ENCODE data around the gene EPB41L4B. TPM values are rescaled to one million over a fixed set of nuclear protein-coding genes. Genes with fewer than 3 reads are reported as not detected.

The EPB41L4B gene
- total and polyA plus RNA-seq, 2 donors from 2014 or later: 6.5 to 7.7 TPM

DNA sequence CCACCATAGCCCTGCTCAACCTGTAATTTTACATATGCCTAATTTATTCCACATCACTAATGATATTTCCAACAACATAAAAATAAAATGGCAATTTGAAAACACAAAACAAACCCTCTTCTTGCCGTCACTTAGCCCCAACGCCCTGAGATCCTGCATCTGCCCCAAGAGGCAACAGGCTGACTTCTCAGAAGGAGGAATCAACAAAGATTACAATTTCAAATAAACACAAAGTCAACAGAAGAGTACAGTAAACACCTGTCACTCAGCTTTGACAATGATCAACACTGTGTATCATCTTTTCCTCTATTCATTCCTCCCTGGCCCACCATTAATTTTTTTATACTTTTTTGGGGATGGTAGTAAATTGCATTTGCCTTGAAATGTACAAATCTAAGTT lies 19.8 kb downstream of the EPB41L4B start:
- no peak for DNase-seq
- TF ChIP-seq, protein P1, sequence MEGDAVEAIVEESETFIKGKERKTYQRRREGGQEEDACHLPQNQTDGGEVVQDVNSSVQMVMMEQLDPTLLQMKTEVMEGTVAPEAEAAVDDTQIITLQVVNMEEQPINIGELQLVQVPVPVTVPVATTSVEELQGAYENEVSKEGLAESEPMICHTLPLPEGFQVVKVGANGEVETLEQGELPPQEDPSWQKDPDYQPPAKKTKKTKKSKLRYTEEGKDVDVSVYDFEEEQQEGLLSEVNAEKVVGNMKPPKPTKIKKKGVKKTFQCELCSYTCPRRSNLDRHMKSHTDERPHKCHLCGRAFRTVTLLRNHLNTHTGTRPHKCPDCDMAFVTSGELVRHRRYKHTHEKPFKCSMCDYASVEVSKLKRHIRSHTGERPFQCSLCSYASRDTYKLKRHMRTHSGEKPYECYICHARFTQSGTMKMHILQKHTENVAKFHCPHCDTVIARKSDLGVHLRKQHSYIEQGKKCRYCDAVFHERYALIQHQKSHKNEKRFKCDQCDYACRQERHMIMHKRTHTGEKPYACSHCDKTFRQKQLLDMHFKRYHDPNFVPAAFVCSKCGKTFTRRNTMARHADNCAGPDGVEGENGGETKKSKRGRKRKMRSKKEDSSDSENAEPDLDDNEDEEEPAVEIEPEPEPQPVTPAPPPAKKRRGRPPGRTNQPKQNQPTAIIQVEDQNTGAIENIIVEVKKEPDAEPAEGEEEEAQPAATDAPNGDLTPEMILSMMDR (IDR thresholded peaks at IDR 0.05; ENCODE audit: borderline replicate concordance, extremely low read depth, insufficient read depth): no peak
- FAIRE-seq: no peak
- H3K27ac ChIP-seq (ENCODE audit: low read depth in 2 of 2, low read length in 2 of 2): no peak overlapping the region
- intact Hi-C loops (cut with DNase I): no loop called here
- no peak overlapping the region for H3K9ac ChIP-seq (ENCODE audit: low read length in 3 of 3)
- no peaks in the 10 kb centered on the region for H3K36me3 ChIP-seq (ENCODE audit: control insufficient read depth in 2 of 3, insufficient read depth in 3 of 3, low read length in 3 of 3)
- no peak overlapping the region for H3K4me3 ChIP-seq (ENCODE audit: low read length in 3 of 3)
- peaks cover 0 to 6% (median 2%) of the 10 kb centered on the region in 3 donors for H3K4me1 ChIP-seq (ENCODE audit: control insufficient read depth in 2 of 3, insufficient read depth in 2 of 3, low read depth in 1 of 3, low read length in 3 of 3)
- H3K27me3 ChIP-seq (ENCODE audit: control insufficient read depth, insufficient read depth, low read length): no peaks in the 10 kb centered on the region
- no peaks in the 10 kb centered on the region for H3K9me3 ChIP-seq (ENCODE audit: control insufficient read depth in 2 of 3, insufficient read depth in 1 of 3, low read length in 3 of 3)

DNA sequence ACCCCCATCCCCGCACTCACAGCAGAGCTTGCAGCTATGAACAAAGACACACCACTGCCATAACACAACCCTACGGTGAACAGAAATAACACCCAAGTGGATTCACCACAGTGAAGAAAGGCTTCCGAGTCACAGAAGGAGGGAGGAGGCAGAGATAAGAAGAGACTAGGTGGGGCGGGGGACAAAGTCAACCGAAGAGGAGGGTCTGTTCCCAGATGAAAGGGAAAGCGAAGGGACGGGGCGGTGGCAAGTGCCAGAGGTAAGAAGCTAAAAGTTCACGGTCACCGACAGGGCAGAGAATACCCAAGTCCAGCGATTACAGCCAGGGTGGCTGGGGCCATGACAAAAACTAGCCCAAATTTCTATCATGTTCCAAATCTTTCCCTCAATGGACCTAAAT lies 21.0 kb downstream of the EPB41L4B start:
- no peak overlapping the region for H3K27ac ChIP-seq (ENCODE audit: low read depth in 2 of 2, low read length in 2 of 2)
- no peaks in the 10 kb centered on the region for H3K9me3 ChIP-seq (ENCODE audit: control insufficient read depth in 2 of 3, insufficient read depth in 1 of 3, low read length in 3 of 3)
- intact Hi-C loops (cut with DNase I): no loop called here
- DNase-seq (no peak), FAIRE-seq (no peak)
- no peak overlapping the region for H3K9ac ChIP-seq (ENCODE audit: low read length in 3 of 3)
- no peaks in the 10 kb centered on the region for H3K27me3 ChIP-seq (ENCODE audit: control insufficient read depth, insufficient read depth, low read length)
- peaks cover 0 to 8% (median 3%) of the 10 kb centered on the region in 3 donors for H3K4me1 ChIP-seq (ENCODE audit: control insufficient read depth in 2 of 3, insufficient read depth in 2 of 3, low read depth in 1 of 3, low read length in 3 of 3)
- TF ChIP-seq, protein P1 (IDR thresholded peaks at IDR 0.05; ENCODE audit: borderline replicate concordance, extremely low read depth, insufficient read depth): no peak
- H3K4me3 ChIP-seq (ENCODE audit: low read length in 3 of 3): no peak overlapping the region
- H3K36me3 ChIP-seq (ENCODE audit: control insufficient read depth in 2 of 3, insufficient read depth in 3 of 3, low read length in 3 of 3): no peaks in the 10 kb centered on the region

DNA sequence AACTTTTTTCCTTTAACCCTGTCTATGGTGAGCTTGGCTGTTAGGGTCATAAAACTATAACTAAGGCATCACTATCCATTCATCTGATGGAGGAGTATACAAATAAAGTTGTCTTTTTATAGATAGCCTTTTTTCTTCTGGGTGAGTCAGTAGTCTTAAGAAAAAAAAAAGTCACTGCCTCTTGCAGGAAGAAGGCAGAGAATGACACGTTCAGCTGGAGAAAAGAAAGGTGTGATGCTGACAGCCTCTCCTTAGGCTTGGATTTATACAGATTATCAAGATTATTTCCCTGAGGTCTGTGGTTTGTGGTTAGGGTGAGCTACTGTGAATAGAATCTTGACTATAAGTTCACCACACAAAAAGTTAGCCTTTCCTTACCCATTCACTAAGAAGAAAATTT lies 23.0 kb downstream of the EPB41L4B start:
- intact Hi-C loops (cut with DNase I): no loop called here
- H3K4me3 ChIP-seq (ENCODE audit: low read length in 3 of 3): no peak overlapping the region
- DNase-seq (no peak), FAIRE-seq (no peak)
- H3K36me3 ChIP-seq (ENCODE audit: control insufficient read depth in 2 of 3, insufficient read depth in 3 of 3, low read length in 3 of 3): no peaks in the 10 kb centered on the region
- H3K4me1 ChIP-seq (ENCODE audit: control insufficient read depth in 2 of 3, insufficient read depth in 2 of 3, low read depth in 1 of 3, low read length in 3 of 3): peaks cover 0 to 4% (median 3%) of the 10 kb centered on the region in 3 donors
- H3K9ac ChIP-seq (ENCODE audit: low read length in 3 of 3): no peak overlapping the region
- no peak overlapping the region for H3K27ac ChIP-seq (ENCODE audit: low read depth in 2 of 2, low read length in 2 of 2)
- no peaks in the 10 kb centered on the region for H3K27me3 ChIP-seq (ENCODE audit: control insufficient read depth, insufficient read depth, low read length)
- TF ChIP-seq, protein P1 (IDR thresholded peaks at IDR 0.05; ENCODE audit: borderline replicate concordance, extremely low read depth, insufficient read depth): no peak
- H3K9me3 ChIP-seq (ENCODE audit: control insufficient read depth in 2 of 3, insufficient read depth in 1 of 3, low read length in 3 of 3): no peaks in the 10 kb centered on the region

Measured in kidney (tissue), 14 donors.